ENCODE data around the gene ADGRG3.

The ADGRG3 gene

GRCh38 chr16:57681950-57682728, 14.0 kb downstream of the ADGRG3 start:
- no peak for DNase-seq (ENCODE audit: low spot score)

GRCh38 chr16:57682809-57683635, 14.9 kb downstream of the ADGRG3 start:
- no peak for DNase-seq (ENCODE audit: low spot score)

GRCh38 chr16:57683636-57684545, 15.8 kb downstream of the ADGRG3 start:
- DNase-seq (ENCODE audit: low spot score) = no peak

- DNase-seq (ENCODE audit: low spot score) = no peak
Observed at GRCh38 chr16:57684626-57685358, 16.7 kb downstream of the ADGRG3 start.

GRCh38 chr16:57685633-57686032, 17.5 kb downstream of the ADGRG3 start:
- no peak for DNase-seq (ENCODE audit: low spot score)

- DNase-seq (ENCODE audit: low spot score) = no peak
Observed at GRCh38 chr16:57686577-57686976, 18.5 kb downstream of the ADGRG3 start.

- DNase-seq (ENCODE audit: low spot score) = no peak
Observed at GRCh38 chr16:57687363-57687929, 19.3 kb downstream of the ADGRG3 start.

- no peak for DNase-seq (ENCODE audit: low spot score)
Observed at GRCh38 chr16:57688487-57688986, 20.4 kb downstream of the ADGRG3 start.

- DNase-seq (ENCODE audit: low spot score) = no peak
Observed at GRCh38 chr16:57688987-57689761, 21.1 kb downstream of the ADGRG3 start.

- DNase-seq (ENCODE audit: low spot score) = peak; percentile 36
Observed at GRCh38 chr16:57689762-57690558, 21.9 kb downstream of the ADGRG3 start.

- DNase-seq (ENCODE audit: low spot score) = no peak
Observed at GRCh38 chr16:57690782-57691471, 22.8 kb downstream of the ADGRG3 start.

- DNase-seq (ENCODE audit: low spot score) = no peak
Observed at GRCh38 chr16:57692636-57693035, 24.5 kb downstream of the ADGRG3 start.

GRCh38 chr16:57693550-57693949, 25.4 kb downstream of the ADGRG3 start:
- no peak for DNase-seq (ENCODE audit: low spot score)

GRCh38 chr16:57694231-57694724, 26.2 kb downstream of the ADGRG3 start:
- no peak for DNase-seq (ENCODE audit: low spot score)

GRCh38 chr16:57694725-57695679, 26.9 kb downstream of the ADGRG3 start, which contains the start of gene DRC7:
DRC7 (plus strand) TSS chr16:57694806; CDS start chr16:57697950, 3,144 bp downstream.
- DNase-seq (ENCODE audit: low spot score) = peak; percentile 54

GRCh38 chr16:57695680-57696069, 27.6 kb downstream of the ADGRG3 start:
- no peak for DNase-seq (ENCODE audit: low spot score)

- DNase-seq (ENCODE audit: low spot score) = no peak
Observed at GRCh38 chr16:57696240-57696639, 28.1 kb downstream of the ADGRG3 start.
